IPS DF 19.7 (cell line): Measurements from ENCODE around the gene LRCH4.
"Not testable (repeated sequence)": the region's sequence is repeated elsewhere in the genome, so short reads cannot be mapped to it uniquely, and the experiment has no call there.

ENCODE experiments used
- DNase-seq: peaks from one replicate; pipeline ENCODE4 v3.0.0-alpha.2; 2013; ENCODE audit warnings: low read depth, low spot score

Gene LRCH4

GRCh38 chr7:100545360-100546128 is 40.4 kb downstream of the LRCH4 start:
- DNase-seq: peak; percentile 47

- DNase-seq: no peak
These were observed 41.0 kb downstream of the LRCH4 start for GRCh38 chr7:100544967-100545359.

- no peak for DNase-seq
These were observed 41.5 kb downstream of the LRCH4 start for GRCh38 chr7:100544386-100544785.

GRCh38 chr7:100543586-100543985 is 42.3 kb downstream of the LRCH4 start:
- DNase-seq: no peak

GRCh38 chr7:100541309-100541708 is 44.6 kb downstream of the LRCH4 start:
- DNase-seq: not testable (repeated sequence)

- DNase-seq: no peak
These were observed 45.7 kb downstream of the LRCH4 start for GRCh38 chr7:100540073-100540723.

GRCh38 chr7:100539436-100540006 is 46.4 kb downstream of the LRCH4 start:
- DNase-seq: no peak

GRCh38 chr7:100538654-100539435 is 47.1 kb downstream of the LRCH4 start, which contains the start of gene AGFG2:
Gene AGFG2, plus strand, starts transcription at chr7:100539203. Its CDS starts 144 bp downstream, at chr7:100539347.
- DNase-seq: peak; percentile 97

- DNase-seq: no peak
These were observed 47.6 kb downstream of the LRCH4 start for GRCh38 chr7:100538348-100538653.

GRCh38 chr7:100536695-100537094 is 49.2 kb downstream of the LRCH4 start:
- DNase-seq: not testable (repeated sequence)

GRCh38 chr7:100535982-100536381 is 49.9 kb downstream of the LRCH4 start:
- DNase-seq: not testable (repeated sequence)

GRCh38 chr7:100532165-100533022 is 53.5 kb downstream of the LRCH4 start:
- no peak for DNase-seq

GRCh38 chr7:100528108-100528866 is 57.6 kb downstream of the LRCH4 start:
- not testable (repeated sequence) for DNase-seq
